ENCODE data around the gene ISLR2.
"Not testable (repeated sequence)": the region's sequence is repeated elsewhere in the genome, so short reads cannot be mapped to it uniquely, and the experiment has no call there.

ISLR2 gene

DNA sequence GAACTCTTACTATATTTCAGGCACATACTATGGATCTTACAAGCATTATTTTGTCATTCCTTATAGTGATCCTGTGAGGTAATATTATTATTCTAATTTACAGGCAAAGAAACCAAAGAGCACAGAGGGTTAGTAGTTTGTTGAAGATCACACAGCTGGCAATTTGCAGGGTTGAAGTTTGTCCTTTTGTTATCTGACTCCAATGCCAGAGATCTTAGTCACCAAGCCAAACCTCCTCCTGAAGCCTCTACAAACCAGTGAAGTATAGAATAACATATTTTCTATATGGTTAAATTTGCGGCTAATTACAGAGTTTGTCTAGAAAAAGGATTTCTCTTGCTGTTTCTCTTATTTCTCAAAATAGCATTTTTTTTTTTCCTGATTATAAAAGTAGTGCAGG lies 11.2 kb downstream of the ISLR2 start:
- H3K27me3 ChIP-seq (ENCODE audit: control insufficient read depth, insufficient read depth, low read length), result peaks cover 56% of the 10 kb centered on the region
- H3K36me3 ChIP-seq (ENCODE audit: insufficient read depth, low read length), result no peaks in the 10 kb centered on the region
- H3K9me3 ChIP-seq (replicated peaks; ENCODE audit: low read length), result no peaks in the 10 kb centered on the region
- no peak overlapping the region for H3K4me3 ChIP-seq (ENCODE audit: low read length)
- peaks cover 3% of the 10 kb centered on the region for H3K4me1 ChIP-seq (ENCODE audit: control insufficient read depth, insufficient read depth, low read length)
- H3K4me2 ChIP-seq (ENCODE audit: low read length), result no peak overlapping the region
- no peak overlapping the region for H3K9ac ChIP-seq (ENCODE audit: low read depth, low read length)

DNA sequence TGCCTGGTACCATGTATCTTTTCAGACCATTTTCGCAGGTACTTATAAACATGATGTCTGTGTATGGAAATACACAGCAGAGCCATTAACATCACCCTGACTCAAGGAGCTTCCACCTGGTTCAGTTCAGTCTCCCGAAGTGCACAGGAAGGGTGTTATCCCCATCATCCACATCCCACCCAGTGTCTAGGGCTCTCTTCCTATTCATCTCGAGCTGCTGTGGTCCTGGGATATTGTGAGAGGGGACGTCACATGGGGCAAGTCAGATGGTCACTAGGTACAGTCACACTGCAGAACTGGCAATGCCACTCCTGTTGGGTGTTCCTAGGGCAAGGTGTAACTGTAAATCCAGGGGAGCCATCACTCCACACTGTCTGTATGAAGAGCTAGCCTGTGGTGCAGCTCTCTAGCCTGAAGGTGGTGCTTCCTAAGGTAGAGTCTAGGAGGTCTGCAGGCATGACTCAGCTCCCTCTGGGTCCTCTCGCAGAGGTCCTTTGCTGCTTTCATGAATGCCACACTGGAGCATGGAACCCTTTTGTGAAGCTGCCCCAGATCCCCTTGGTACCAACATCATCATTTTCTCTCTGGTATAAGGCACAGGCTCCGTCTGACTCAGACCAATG lies 13.9 kb downstream of the ISLR2 start:
- no peak overlapping the region for H3K9ac ChIP-seq (ENCODE audit: low read depth, low read length)
- no peak overlapping the region for H3K4me2 ChIP-seq (ENCODE audit: low read length)
- H3K4me1 ChIP-seq (ENCODE audit: control insufficient read depth, insufficient read depth, low read length), result no peaks in the 10 kb centered on the region
- no peak overlapping the region for H3K4me3 ChIP-seq (ENCODE audit: low read length)
- H3K36me3 ChIP-seq (ENCODE audit: insufficient read depth, low read length), result no peaks in the 10 kb centered on the region
- H3K27me3 ChIP-seq (ENCODE audit: control insufficient read depth, insufficient read depth, low read length), result peaks cover 48% of the 10 kb centered on the region
- no peaks in the 10 kb centered on the region for H3K9me3 ChIP-seq (replicated peaks; ENCODE audit: low read length)

DNA sequence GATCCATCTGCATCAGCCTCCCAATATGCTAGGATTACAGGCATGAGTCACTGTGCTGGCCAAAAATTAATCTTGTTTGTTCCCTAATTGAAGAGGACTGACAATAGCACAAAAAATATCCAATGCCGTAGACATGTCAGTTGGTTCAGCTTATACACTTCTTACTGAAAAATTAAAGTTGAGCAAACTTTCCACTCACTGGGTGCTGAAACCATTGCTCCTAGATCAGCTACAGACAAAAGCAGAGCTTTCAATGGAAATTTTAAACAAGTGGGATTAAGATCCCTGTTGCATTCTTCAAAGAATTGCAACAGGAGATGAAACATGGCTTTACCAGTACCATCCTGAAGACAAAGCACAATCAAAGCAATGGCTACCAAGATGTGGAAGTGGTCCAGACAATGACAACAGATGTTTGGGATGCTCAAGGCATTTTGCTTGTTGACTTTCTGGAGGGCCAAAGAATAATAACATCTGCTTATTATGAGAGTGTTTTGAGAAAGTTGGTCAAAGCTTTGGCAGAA lies 16.0 kb downstream of the ISLR2 start:
- Histone ChIP-seq H3K4me2 (ENCODE audit: low read length) (no peak overlapping the region), H3K9me3 (replicated peaks; ENCODE audit: low read length) (no peaks in the 10 kb centered on the region), H3K4me1 (ENCODE audit: control insufficient read depth, insufficient read depth, low read length) (no peaks in the 10 kb centered on the region), H3K27me3 (ENCODE audit: control insufficient read depth, insufficient read depth, low read length) (peaks cover 37% of the 10 kb centered on the region), H3K36me3 (ENCODE audit: insufficient read depth, low read length) (no peaks in the 10 kb centered on the region), H3K9ac (ENCODE audit: low read depth, low read length) (no peak overlapping the region), H3K4me3 (ENCODE audit: low read length) (no peak overlapping the region)

DNA sequence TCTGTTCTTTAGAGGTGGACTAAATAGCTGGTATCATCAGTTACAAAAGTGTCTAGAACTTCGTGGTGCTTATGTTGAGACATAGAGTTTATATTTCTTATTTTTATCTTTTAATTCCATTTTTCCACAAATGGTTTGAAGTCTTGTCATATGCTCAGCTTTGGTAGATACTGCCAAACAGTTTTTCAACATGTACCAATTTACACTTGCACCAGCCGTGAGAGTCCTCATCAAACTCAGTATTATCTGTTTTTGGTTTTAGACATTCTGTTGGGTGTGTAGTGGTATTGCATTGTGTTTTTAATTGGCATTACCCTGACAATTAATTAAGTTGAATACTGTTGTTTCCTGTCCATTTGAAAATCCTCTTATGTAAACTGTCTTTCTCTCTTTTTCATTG lies 16.7 kb downstream of the ISLR2 start:
- Histone ChIP-seq H3K4me3 (ENCODE audit: low read length) (no peak overlapping the region), H3K36me3 (ENCODE audit: insufficient read depth, low read length) (no peaks in the 10 kb centered on the region), H3K4me2 (ENCODE audit: low read length) (no peak overlapping the region), H3K9ac (ENCODE audit: low read depth, low read length) (no peak overlapping the region), H3K4me1 (ENCODE audit: control insufficient read depth, insufficient read depth, low read length) (no peaks in the 10 kb centered on the region), H3K27me3 (ENCODE audit: control insufficient read depth, insufficient read depth, low read length) (peaks cover 37% of the 10 kb centered on the region), H3K9me3 (replicated peaks; ENCODE audit: low read length) (no peaks in the 10 kb centered on the region)

DNA sequence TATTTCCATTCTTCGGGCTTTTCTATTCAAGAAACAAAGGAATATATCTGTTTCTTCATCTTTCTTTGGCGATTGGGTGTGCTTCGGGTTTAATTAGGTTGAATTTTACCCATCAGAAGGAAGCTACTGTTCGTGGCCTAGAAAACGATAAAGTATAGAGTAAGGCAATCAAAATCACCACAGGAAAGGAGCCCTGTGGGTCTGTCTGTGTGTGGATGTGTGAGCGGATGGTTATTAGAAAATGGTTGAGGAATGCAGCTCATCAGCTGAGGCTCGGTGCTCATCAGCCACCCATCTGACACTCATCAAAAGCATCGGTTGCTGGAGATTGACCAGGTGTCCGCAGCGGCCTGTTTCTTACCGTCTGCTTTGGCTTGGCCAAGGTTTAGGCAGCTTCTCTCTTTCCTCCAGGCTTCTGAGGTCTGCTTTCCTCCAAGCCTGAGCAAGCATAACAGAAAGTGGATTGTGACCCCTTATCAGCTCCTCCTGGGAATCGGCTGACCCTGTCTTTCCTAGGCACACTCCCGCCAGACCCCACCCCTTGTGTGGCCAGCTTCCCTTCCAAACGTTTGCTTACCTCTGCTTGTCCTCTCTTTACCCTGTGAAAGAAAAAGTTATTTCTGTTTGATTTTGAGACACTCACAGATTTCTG lies 25.5 kb downstream of the ISLR2 start:
- Histone ChIP-seq H3K4me2 (ENCODE audit: low read length) (no peak overlapping the region), H3K27me3 (ENCODE audit: control insufficient read depth, insufficient read depth, low read length) (peaks cover 37% of the 10 kb centered on the region), H3K4me3 (ENCODE audit: low read length) (no peak overlapping the region), H3K36me3 (ENCODE audit: insufficient read depth, low read length) (no peaks in the 10 kb centered on the region), H3K4me1 (ENCODE audit: control insufficient read depth, insufficient read depth, low read length) (no peaks in the 10 kb centered on the region), H3K9ac (ENCODE audit: low read depth, low read length) (no peak overlapping the region), H3K9me3 (replicated peaks; ENCODE audit: low read length) (no peaks in the 10 kb centered on the region)

DNA sequence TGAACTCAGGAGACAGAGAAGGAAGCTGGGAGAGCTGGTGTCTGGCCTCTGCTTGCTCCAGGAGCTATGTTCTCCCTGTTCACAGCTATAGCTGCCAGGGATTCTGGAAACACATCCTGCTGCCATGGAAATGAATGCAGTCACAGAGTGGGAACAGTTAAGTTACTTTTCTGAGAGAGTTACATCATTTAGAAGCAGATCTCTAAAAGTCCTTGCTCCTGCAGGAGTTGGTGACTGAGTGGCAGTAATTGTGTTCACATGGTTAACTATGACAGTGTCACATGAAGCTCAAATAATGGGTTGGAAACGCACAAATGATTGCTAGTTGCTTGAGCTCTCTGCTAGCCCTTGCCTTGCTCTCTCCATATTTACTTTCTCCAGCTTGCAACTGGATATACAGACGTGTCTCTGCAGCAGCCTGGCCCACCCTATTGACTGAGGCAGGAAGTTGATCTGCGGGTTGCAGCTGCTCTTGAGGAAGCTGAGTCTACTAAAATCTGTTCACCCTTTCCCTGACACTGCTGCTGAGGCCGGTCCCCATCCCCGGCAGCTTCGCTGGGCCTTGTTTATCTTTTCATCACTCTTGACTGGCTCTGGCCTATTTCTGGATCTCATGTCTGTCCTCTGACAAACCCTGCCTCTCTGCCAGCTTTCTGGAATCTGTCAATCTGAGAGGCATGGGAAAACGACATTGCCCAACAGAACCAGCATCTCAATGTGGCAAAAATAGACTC lies 26.5 kb downstream of the ISLR2 start:
- no peak overlapping the region for H3K4me3 ChIP-seq (ENCODE audit: low read length)
- no peak overlapping the region for H3K9ac ChIP-seq (ENCODE audit: low read depth, low read length)
- no peaks in the 10 kb centered on the region for H3K4me1 ChIP-seq (ENCODE audit: control insufficient read depth, insufficient read depth, low read length)
- H3K27me3 ChIP-seq (ENCODE audit: control insufficient read depth, insufficient read depth, low read length), result peaks cover 37% of the 10 kb centered on the region
- H3K36me3 ChIP-seq (ENCODE audit: insufficient read depth, low read length), result no peaks in the 10 kb centered on the region
- H3K4me2 ChIP-seq (ENCODE audit: low read length), result no peak overlapping the region
- H3K9me3 ChIP-seq (replicated peaks; ENCODE audit: low read length), result no peaks in the 10 kb centered on the region

DNA sequence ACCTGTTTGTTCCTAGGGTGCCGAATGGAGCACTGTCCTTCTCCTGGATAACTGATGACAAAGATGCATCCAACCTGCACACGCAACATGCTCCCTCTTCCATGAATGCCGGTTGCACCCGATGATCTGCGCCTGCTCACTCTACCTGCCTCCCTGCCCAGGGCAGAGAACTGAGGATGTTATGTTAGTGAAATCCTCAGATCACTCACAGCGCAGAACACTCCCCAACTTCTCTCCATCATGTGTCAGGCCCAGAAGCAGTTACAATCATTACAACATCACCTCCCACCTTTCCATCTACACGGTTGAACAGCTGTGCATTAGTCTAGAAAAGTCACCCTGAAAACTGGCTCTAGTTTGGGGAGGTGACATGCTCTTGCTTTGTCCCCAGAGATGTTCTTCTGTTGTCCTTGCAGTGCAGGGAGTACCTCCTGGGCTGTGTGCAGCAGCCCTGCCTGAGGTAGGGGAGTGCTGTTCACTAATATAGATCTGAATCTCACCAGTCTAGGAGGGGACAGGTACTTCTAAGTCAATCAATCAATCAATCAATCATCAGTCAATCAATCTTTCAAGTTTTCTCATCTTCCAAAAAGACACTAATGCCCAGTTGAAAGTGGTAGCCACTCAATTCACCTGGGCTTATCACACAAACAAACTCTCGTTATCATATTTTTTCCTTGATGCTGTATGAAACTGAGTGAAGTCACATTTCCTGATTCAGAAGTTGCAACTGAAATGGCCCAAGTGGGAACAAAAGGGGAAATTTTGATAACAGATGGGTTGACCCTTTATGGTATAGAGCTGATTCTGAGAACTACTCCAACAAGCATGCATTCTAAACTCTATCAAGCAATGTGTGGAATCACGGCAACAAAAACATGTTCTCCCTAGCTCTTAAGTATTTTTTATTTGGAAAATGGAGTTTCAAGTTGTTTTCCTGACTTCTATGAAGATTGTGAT lies 27.8 kb downstream of the ISLR2 start:
- Histone ChIP-seq H3K4me1 (ENCODE audit: control insufficient read depth, insufficient read depth, low read length) (no peaks in the 10 kb centered on the region), H3K9ac (ENCODE audit: low read depth, low read length) (no peak overlapping the region), H3K9me3 (replicated peaks; ENCODE audit: low read length) (no peaks in the 10 kb centered on the region), H3K4me3 (ENCODE audit: low read length) (no peak overlapping the region), H3K4me2 (ENCODE audit: low read length) (no peak overlapping the region), H3K27me3 (ENCODE audit: control insufficient read depth, insufficient read depth, low read length) (peaks cover 41% of the 10 kb centered on the region), H3K36me3 (ENCODE audit: insufficient read depth, low read length) (no peaks in the 10 kb centered on the region)

DNA sequence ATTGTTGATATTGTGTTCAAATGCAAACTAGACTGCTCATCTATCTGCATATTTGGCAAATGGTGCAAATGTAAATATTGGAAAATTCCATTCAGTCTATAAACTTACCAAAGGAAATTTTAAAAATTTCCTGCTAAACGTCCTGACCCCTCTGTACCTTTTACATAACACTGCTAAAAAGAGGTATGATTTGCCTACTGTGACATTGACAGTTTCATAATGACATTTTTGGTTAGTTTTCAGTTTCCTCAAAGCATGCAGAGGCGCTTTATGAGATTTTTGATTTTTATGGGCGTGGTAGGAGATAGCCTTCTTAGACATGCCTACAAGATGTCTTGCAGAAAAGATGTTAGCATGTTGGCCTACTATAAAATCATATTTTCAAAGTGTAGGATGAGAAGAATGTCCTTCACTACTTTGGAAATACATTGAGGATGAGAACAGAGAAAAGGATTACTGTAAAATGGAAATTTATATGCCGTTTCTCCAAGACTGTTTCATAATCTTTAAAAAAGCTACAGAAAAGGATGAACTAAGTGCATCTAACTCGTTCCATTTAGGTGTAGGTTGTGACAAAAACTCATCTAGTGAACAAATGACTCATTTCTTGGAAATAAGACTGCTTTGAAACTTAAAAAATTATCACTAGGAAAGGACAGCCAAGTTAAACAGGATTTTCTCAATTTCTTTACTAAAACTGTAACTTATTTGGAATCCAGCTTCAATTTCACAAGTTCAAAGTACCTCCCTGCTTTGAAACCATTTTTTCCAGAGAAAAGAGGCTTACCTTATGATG lies 28.7 kb downstream of the ISLR2 start:
- H3K36me3 ChIP-seq (ENCODE audit: insufficient read depth, low read length), result no peaks in the 10 kb centered on the region
- H3K4me1 ChIP-seq (ENCODE audit: control insufficient read depth, insufficient read depth, low read length), result no peaks in the 10 kb centered on the region
- no peaks in the 10 kb centered on the region for H3K9me3 ChIP-seq (replicated peaks; ENCODE audit: low read length)
- no peak overlapping the region for H3K9ac ChIP-seq (ENCODE audit: low read depth, low read length)
- peaks cover 48% of the 10 kb centered on the region for H3K27me3 ChIP-seq (ENCODE audit: control insufficient read depth, insufficient read depth, low read length)
- H3K4me3 ChIP-seq (ENCODE audit: low read length), result no peak overlapping the region
- H3K4me2 ChIP-seq (ENCODE audit: low read length), result no peak overlapping the region

DNA sequence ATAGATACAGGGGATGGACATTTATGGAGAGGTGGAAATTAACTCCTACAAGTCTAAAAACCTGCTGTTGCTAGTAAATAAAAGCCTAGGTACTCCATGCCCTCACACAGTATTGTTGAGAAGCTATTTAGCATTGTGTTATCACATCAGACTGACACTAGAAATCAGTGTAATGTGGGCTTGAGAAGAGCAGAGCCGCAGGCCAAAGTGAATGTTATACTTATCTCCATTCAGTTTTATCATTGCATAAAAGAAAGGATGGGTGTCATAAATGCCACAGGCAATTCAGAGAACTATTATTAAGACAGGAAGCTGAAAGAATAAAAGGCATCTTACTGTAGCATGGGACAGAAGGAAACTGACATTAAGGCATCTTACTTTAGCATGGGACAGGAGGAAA lies 29.4 kb downstream of the ISLR2 start:
- Histone ChIP-seq H3K4me1 (ENCODE audit: control insufficient read depth, insufficient read depth, low read length) (no peaks in the 10 kb centered on the region), H3K36me3 (ENCODE audit: insufficient read depth, low read length) (no peaks in the 10 kb centered on the region), H3K27me3 (ENCODE audit: control insufficient read depth, insufficient read depth, low read length) (peaks cover 48% of the 10 kb centered on the region), H3K4me3 (ENCODE audit: low read length) (no peak overlapping the region), H3K9ac (ENCODE audit: low read depth, low read length) (no peak overlapping the region), H3K4me2 (ENCODE audit: low read length) (no peak overlapping the region), H3K9me3 (replicated peaks; ENCODE audit: low read length) (no peaks in the 10 kb centered on the region)

DNA sequence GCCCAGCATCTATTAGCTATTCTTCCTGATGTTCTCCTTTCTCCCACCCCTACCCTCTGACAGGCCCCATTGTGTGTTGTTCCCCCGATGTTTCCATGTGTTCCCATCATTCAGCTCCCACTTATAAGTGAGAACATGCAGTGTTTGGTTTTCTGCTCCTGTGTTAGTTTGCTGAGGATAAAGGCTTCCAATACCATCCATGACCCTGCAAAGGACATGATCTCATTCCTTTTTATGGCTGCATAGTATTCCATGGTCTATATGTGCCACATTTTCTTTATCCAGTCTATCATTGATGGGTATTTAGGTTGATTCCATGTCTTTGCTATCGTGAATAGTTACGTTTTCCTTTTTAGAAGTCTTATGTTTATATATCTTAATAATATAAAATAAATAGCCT lies 30.0 kb downstream of the ISLR2 start:
- H3K36me3 ChIP-seq (ENCODE audit: insufficient read depth, low read length); H3K4me3 ChIP-seq (ENCODE audit: low read length); H3K9ac ChIP-seq (ENCODE audit: low read depth, low read length); H3K4me2 ChIP-seq (ENCODE audit: low read length); H3K4me1 ChIP-seq (ENCODE audit: control insufficient read depth, insufficient read depth, low read length); H3K9me3 ChIP-seq (replicated peaks; ENCODE audit: low read length): not testable (repeated sequence)
- peaks cover 44% of the 10 kb centered on the region for H3K27me3 ChIP-seq (ENCODE audit: control insufficient read depth, insufficient read depth, low read length)

All from skeletal muscle satellite cell (primary cell).